NOMO-1 (cell line): Measurements from ENCODE around the gene INPPL1.
A peak's percentile ranks its signal among the peaks of the same experiment; 100 is the strongest.
"Not testable (repeated sequence)": the region's sequence is repeated elsewhere in the genome, so short reads cannot be mapped to it uniquely, and the experiment has no call there.

Experiments used
- DNase-seq, 2 experiments: peaks; one replicate each; lab custom pipeline; 2025; ENCODE audit not compliant: unreplicated experiment in 2 of 2; lab: John Stamatoyannopoulos, UW

INPPL1 gene

DNA sequence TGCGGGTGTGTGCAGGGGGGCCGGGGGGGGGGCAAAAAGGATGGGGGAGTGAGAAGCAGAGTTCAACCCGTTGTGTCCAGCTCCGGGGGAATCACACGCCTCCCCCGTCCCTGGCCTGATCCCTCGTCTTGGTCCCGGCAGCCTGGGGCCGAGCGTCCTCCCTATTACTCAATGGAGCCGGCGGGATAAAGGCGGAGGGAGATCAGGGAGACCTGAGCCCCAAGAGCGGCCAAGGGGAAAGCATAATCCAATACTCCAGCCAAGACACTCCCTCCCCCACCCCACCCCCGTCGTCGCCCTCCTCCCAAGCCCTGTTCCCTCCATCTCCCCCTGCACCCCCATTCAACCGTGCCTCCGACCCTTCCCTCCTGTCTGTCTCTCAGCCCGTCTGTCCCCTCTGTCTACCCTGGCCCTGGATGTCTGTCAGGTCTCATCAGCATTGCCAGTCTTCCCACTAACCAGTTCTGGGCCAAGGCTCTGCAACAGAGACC, 16.8 kb downstream of the INPPL1 start:
- DNase-seq, result no peak

DNA sequence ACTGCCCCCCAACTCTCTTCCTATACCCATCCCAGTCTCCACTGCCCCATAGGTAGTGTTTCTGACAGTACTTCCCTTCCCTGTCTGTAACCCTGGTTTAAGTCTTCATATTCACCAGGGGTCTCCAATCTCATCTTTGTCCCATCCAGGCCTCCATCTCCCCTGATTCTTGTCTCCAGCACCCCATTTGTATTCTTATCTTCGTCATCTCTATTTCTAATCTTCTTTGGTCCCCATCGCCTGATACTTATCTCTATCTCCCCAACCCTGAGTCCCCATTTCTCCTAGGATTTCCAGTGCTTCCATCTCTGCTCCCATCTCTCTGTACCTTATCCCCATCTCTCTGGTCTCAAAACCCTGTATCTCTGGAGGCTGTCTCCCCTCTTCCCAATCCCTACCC, 17.6 kb downstream of the INPPL1 start:
- DNase-seq, result no peak

DNA sequence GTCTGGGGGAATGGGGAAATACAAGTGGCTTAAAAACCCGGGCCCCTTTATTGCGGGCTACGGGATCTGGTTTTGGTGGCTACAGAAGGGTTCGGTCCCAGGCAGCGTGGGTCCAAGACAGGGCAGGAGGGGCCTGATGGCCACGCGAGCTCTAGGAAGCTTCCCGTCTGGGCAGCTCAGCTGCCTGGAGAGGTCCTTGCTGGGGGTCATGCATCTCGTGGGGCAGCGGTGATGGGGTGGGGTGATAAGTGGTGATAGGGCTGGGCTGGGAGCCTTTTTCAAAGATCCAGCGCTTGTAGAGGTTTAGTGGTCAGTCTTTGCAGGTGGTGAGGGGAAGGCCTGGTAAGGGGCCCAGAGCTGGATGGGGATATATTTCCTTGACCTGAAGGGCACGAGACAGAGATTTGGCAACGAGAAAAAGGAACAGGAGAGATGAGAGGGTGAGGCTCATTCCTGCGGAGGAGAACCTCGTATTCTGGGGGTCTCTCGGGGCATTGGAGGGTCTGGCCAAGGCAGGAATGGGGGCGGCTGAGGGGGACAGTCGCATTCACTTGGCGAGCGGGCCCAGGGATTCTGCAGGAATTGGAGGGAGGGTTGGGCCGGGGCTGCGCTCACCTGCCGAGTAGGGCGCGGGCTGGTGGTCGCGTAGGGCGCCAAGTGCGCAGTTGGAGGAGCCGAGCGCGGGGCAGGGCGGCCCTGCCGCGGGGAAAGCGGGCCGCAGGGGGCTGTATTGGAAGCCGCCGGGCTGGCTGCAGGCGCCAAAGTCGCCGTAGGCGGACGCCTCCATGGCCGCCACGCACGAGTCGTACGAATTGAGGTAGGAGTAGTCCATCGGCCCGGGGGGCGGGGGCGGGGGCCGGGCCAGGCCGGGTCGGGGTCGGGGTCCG, 18.8 kb downstream of the INPPL1 start:
- no peak for DNase-seq

DNA sequence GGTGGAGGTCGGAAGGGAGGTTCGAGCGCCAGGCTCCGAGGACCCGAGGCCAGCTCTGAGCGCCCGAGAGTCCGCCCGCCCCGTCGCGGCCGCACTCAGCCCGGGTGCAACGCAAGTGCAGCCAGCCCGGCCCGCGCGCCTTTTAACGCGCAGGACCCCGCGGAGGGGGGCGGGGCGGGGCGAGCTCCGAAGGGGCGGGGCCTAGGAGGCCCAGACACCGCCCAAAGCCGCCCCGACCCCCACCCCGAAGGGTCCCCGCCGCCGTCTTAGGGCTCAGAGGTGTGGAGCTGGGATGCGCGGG, 19.4 kb downstream of the INPPL1 start, which contains the start of gene PHOX2A:
TSS of gene PHOX2A (minus strand) at position 117 of the 301 bp plus-strand sequence. CDS start 172 bp downstream, outside the sequence.
- DNase-seq, result no peak

DNA sequence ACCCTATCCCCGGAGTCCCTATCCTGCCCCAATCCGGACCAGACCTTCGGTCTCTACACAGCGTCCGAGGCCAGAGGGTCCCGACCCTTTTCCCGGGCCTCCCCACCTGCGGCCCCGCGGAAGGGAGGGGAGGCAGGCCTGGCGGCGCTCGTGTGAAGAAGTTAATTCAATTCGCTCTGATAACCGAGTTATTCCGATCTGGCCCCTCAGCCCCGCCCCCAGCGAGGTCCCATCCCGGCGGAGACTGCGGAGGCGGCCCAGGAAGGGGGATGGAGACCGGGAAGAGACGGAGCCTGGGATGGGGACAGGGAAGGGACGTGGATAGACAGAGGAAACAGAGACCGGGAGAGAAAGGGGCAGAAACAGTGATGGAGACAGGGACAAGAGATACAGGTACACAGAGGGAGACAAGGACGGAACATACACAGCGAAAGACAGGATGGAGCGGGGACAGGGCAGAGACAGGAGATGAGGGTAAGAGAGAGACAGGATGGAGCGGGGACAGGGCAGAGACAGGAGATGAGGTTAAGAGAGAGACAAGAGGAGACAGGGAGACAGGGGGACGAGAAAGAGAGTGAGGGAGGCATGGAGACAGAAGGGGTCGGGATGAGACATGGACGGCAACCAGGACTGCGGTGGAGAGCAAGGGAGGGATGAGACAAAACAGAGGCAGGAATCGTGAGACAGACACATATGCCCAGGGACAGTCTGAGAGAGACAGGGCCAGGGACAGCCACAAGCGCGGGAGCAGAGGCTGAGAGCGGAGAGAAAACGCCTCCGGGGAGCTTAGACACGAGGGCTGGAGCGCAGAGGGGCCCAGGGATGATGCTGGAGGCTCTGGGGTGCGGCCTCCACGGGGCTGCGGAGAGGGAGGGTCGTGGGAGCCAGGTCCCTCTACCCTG, 20.0 kb downstream of the INPPL1 start:
- DNase-seq, result no peak

DNA sequence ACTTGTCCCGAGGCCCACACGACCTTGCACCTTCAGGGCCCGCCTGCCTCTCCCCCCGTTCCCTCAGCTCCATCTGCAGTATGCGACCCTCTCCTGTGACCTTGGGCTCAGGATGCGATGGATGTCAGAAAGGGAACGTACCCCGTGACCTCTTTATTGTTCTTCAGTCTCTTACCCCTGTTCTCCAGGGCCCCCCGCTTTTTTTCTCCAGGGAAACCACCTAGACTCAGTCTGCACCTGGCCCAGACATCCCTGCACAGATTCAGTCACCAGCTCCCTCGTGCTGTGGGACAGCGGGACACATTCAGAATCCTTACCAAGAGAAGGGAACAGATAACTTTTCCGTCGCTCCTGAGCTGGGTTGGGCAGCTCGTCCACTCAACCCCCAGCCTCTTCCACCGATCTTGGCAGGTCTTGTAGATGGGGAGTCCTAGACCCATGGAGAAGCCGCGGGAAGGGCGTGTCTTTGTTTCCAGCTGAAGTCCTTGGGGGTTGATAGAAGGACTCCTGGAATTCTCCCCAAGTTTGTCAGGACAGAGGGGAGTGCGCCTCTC, 20.8 kb downstream of the INPPL1 start:
- no peak for DNase-seq

DNA sequence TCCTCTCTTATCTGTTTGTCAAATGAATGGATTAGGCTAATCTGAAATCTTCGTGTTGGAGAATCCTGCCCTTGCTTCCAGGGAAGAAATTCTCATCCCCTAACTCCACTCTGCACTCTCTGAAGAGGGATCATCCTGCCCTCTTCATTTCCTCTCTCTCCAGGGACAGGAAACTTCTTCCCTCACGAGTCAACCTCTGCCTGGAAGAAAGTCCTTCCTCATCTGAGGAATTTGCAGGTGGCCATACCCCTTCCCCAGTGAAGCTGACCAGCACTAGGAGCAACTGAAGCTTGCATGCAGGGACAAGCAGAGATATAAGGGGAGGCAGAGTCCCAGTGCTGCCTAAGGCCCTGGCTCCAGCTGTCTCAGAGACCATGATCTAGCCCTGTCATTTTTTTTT, 23.0 kb downstream of the INPPL1 start:
- no peak for DNase-seq

DNA sequence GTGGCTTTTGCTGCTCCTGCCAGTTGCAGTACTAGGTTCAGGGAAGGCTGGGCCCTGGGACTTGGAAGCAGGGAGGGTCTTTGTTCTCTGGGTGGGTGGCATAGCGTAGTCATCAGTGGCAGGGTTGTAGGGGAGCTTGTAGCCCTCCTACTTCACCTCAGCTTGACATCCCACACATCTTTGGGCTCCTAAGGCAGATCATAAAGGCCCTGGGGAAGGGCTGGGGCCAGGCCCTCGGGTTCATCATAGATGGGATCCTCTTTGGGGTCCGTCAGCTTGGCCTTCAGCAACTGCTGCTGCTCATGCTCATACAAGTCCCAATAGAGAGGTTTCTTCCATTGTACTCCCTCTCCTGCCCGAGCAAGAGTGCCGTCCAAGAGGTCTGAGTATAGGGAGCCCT, 25.4 kb downstream of the INPPL1 start:
- no peak for DNase-seq

DNA sequence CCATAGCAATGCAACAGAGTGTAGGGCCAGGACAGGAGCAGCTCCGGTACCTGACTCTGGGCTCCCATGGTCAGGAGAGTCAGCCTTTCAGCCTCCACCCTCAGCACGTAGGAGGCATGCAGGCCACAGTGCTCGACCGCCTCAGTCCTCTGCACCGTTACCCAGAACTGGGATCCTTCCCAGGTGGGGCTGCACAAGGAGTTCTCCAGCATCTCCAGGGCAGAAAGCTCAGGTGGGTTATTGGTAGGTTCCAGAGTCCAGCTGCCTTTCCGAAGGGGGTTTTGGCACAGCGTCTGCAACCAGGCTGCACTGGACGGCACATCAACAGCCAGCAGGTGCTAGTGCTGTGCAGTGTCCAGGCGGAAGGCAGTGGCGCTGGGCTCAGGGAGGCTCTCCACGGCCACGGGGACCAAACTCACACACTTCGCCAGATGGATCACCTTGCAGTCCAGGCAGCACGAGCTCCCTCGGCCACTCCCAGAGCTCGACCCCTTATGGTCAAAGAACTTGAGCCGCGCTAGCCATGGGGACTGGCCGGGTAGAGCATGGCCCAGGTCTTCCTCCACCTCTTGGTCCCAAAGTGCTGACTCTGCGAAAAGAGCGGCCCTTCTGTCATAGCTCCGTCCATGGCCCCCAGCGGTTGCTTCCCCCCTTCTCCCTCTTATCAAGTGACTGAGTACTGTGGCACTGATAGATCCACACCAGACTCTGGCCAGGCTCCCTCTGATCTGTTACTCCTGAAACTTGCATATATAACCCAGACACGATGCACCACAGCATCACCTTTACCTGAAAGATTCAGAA, 26.3 kb downstream of the INPPL1 start:
- DNase-seq, result no peak

DNA sequence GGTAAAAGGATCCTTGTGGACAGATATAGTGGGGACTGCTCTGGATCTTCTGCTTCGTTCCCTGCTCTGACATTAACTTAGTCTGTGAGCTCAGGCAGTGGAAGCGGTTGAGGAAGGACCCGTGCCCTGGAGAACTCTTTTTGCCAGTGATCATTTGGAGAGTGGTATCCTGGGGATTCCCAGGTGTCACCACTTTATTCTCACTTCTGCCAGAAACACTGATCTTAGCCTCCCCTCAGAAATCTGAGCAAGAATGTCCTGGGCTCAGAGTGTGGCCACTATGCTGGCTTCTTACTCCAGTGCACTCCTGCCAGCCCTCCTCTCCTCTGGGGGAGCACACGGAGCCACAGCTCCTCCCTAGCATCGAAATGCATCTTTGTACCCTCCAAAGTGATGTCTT, 27.0 kb downstream of the INPPL1 start:
- DNase-seq, result no peak

DNA sequence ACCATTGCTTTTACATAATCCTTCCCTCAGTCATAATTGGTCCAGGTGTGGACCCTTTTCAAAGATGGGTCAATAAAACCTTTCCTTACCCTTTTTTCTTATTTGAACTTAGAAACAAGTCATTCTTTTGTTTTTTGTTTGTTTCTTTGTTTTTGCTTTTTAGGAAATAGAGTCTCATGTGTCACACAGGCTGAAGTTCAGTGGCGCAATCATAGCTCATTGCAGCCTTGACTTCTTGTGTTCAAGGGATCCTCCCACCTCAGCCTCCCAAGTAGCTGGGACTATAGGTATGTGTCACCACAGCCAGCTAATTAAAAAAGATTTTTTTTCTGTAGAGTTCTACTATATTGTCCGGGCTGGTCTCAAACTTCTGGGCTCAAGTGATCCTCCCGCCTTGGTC, 28.8 kb downstream of the INPPL1 start:
- no peak for DNase-seq

DNA sequence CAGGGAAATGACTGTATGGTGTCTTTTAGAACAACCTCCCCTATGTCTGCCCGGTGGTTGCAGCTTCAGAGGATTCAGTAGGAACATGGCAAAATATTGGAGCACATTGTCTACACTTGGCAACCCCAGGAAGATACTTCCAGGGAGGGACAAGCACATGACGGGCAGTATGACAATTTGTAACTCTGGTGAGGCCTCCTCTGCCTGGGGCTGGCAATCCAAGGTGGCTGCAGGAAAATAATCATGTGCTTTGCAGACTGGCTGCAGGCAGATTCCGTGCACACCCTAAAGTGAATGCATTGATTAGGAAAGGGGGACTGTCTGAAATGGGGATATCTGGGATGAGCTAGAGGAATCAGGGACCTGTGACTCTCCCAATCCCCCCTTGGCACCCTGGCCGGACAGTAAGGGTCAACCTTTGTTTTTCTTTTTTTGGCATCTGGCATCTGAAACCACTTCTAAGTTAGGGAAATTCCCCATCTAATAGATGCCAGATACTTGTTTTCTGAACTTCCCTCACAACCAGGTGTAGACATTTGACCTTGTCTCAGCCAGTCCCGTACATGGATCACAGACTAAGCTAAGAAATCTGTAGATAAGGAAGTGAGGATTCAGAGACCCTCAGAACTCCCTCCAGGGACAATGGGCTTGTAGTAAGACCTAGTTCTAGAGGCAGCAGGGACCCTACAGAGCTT, 29.9 kb downstream of the INPPL1 start:
- no peak for DNase-seq

DNA sequence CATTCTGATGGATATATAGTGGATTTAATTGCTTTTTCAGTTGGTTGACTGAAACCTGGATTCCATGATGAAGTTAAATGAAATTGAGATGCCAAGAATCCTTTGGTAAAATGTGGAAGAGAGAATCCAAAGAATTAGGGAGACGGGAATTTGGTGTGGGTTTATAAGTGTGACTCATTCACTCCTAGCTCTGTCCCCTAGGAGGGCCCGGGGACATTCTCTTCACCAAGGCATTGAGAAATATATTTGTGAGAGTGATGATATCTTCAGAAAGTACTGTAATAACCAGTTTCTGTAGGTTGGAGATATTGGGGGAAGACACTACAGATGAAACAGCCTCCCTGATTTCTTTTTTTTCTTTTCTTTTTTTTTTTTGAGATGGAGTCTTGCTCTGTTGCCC, 33.0 kb downstream of the INPPL1 start:
- DNase-seq, result no peak

DNA sequence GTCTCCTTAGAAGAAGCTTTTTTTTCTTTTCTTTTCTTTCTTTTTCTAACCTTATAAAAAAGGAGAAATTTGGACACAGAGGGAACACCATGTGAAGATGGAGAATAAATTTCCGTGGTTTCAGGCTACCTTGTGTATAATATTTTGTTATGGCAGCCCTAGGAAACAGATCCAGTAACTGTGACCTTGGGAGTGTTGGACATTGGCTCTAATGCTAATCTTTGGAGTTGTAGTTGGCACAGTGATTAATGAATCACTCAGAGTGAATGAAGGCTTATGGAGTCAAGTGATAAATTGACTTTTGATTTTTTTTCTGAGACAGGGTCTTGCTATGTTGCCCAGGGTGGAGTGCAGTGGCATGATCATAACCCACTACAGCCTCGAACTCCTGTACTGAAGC, 34.9 kb downstream of the INPPL1 start:
- no peak for DNase-seq

DNA sequence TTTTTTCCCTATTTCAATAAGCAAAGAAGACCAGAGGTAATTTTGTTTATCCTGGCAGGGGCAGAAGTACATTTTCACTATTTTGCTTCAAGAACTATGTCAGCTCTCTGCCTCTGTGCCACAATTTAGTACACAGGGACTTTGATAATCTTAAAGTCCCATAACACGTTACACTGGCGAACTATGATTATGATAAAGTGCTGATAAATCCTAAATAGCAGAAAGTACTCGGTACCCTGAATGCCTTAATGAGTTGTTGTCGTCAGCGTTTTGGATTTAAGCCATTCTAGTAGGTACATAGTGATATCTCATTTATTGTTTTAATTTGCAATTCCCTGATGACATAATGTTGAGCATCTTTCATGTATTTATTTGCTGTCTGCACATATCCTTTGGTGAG, 36.0 kb downstream of the INPPL1 start:
- DNase-seq, result no peak

DNA sequence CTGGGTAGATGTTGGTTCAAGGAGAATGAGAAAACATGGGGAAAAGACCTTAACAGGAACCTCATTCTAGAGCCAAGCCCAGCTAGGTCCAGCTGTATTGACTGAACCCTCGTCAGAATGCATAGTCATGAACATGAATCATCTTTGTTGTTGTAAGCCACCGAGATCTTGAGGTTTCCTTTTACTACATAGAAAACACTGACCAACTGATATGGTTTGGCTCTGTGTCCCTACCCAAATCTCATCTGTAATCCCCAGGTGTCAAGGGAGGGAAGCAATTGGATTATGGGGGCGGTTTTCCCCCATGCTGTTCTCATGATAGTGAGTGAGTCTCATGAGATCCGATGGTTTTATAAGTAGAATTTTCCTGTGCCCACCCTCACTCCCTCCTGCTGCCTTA, 38.8 kb downstream of the INPPL1 start:
- DNase-seq, result no peak

DNA sequence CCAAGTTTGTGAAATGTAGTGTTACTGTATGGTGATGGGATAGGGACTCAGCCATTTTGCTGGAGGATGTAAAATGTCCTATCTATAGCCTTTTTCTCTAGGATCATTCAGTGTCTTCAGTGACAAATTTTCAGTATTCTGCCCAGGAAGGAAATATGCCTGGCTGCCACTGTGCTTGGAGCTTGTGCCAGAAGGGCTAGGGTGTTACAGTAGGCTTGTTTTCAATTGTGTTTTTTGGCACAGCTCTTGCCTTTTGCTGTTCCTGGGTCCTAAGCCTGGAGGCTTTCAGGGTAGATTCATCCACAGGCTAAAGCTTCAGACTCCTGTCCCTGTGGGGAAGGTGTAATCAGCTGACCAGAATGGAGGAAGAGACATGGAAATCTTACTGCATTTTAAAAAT, 41.4 kb downstream of the INPPL1 start:
- no peak for DNase-seq

DNA sequence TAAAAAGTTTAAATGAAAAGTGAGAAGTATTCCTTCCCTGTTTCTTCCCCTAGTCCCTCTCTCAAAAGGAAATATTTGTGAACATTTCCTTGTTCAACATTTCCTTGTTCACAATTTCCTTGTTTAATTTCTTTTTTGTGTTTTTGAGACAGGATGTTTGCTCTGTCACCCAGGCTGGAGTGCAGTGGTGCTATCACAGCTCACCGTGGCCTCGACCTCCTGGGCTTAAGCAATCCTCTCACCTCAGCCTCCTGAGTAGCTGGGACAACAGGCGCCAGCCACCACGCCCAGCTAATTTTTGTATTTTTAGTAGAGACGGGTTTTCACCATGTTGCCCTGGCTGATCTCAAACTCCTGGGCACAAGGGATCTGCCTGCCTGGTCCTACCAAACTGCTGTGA, 42.4 kb downstream of the INPPL1 start:
- DNase-seq, result not testable (repeated sequence)

DNA sequence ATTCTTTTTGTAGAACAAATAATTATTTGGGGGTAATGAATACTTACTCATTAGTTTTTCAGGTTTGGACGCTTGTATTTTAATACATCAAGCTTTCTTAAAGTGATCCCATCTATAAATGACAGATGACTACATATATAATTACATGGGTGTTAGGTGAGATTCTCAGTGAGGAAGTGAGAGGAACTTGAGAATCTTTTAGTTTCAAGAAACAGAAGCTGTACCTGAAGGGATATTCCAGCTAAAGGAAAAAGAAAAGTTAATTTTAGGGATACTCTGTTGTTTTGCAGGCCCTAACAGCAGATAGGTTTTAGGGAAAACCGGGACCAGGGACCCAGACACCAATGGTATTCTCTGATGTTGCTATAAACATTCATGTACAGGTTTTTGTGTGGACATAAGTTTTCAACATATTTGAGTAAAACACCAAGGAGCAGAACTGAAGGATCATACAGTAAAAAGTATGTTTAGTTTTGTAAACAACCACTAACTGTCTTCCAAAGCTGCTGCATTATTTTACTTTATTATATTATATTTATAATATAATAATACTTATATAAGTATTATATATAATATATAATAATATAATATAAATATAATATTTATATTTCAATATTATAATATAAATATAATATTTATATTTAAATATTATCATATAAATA, 43.5 kb downstream of the INPPL1 start:
- DNase-seq, result peak in 1 of 2 experiments; percentile 30
